Hepatocyte (in vitro differentiated cells): ENCODE data around the gene DGAT2. TPM values are rescaled to one million over a fixed set of nuclear protein-coding genes. Genes with fewer than 3 reads are reported as not detected.

Source experiments
- DNase-seq: peaks from one replicate; pipeline ENCODE4 v3.0.0-alpha.2; 2016; ENCODE audit warnings: low spot score
- H2AFZ ChIP-seq: fragments of 200-600 bp; sonication (generic); 2 replicates; pipeline ENCODE4 v1.6.0; 2016; ENCODE audit warnings: antibody characterized with exemption, mild to moderate bottlenecking
- H3K27ac ChIP-seq: fragments of 200-600 bp; sonication (generic); 2 replicates; pipeline ENCODE4 v1.5.1; 2016; ENCODE audit warnings: mild to moderate bottlenecking
- H3K27me3 ChIP-seq: fragments of 200-600 bp; sonication (generic); 2 replicates; pipeline ENCODE4 v1.6.1; 2016
- H3K36me3 ChIP-seq: fragments of 200-600 bp; sonication (generic); replicated peaks from 2 replicates; pipeline ENCODE4 v1.5.1; 2016; ENCODE audit warnings: low read depth; ENCODE audit not compliant: insufficient read depth
- H3K4me1 ChIP-seq: fragments of 200-600 bp; sonication (generic); 2 replicates; pipeline ENCODE4 v1.5.1; 2016; ENCODE audit warnings: mild to moderate bottlenecking, moderate library complexity; ENCODE audit not compliant: insufficient read depth
- H3K4me2 ChIP-seq: fragments of 200-600 bp; sonication (generic); 2 replicates; pipeline ENCODE4 v1.6.0; 2016
- H3K4me3 ChIP-seq: fragments of 200-600 bp; sonication (generic); 2 replicates; pipeline ENCODE4 v1.5.1; 2016; ENCODE audit warnings: mild to moderate bottlenecking
- H3K79me2 ChIP-seq: fragments of 200-600 bp; sonication (generic); 2 replicates; pipeline ENCODE4 v1.6.0; 2017; ENCODE audit warnings: mild to moderate bottlenecking
- H3K9me2 ChIP-seq: fragments of 200-600 bp; sonication (generic); replicated peaks from 2 replicates; pipeline ENCODE4 v1.6.0; 2017; ENCODE audit warnings: mild to moderate bottlenecking; ENCODE audit not compliant: insufficient read depth
- H3K9me3 ChIP-seq: fragments of 200-600 bp; sonication (generic); 2 replicates; pipeline ENCODE4 v1.5.1; 2016; ENCODE audit warnings: low read depth, mild to moderate bottlenecking
- H4K20me1 ChIP-seq: fragments of 200-600 bp; sonication (generic); 2 replicates; pipeline ENCODE4 v1.6.0; 2016; ENCODE audit warnings: mild to moderate bottlenecking; ENCODE audit not compliant: insufficient read depth, poor library complexity, severe bottlenecking
- EZH2 ChIP-seq: fragments of 200-600 bp; sonication (generic); IDR thresholded peaks from 2 replicates; pipeline ENCODE4 v1.6.1; 2016; ENCODE audit warnings: antibody characterized with exemption, mild to moderate bottlenecking, borderline replicate concordance
- EZH2phosphoT487 ChIP-seq: fragments of 200-600 bp; sonication (generic); IDR thresholded peaks from one replicate; pipeline ENCODE4 v1.6.1; 2018; ENCODE audit warnings: antibody characterized with exemption, mild to moderate bottlenecking, low read depth, moderate library complexity; ENCODE audit not compliant: unreplicated experiment, severe bottlenecking
- WGBS: methylation state at CpG from one replicate; pipeline ENCODE4 v1.1.6; 2016; ENCODE audit warnings: low lambda C conversion rate; ENCODE audit errors: missing lambda C conversion rate; 5-methylcytosine and 5-hydroxymethylcytosine counted together
- polyA plus RNA-seq: library from polyadenylated mRNA; unstranded; fragments of >200 nt; fragmentation: Nextera tagmentation; extraction: Ambion mirVana; gene quantifications from 2 replicates; pipeline ENCODE4 v1.2.1, GENCODE V29; 2016
- total RNA-seq: library from RNA; depleted of rRNA; stranded (reverse); fragments of >200 nt; gene quantifications from 2 replicates; pipeline ENCODE4 v1.2.3, GENCODE V29; 2014
- TF ChIP-seq, protein P1 (sequence below): fragments of 200-600 bp; sonication (generic); IDR thresholded peaks from 2 replicates; pipeline ENCODE4 v1.5.1; 2016; ENCODE audit warnings: antibody characterized with exemption, mild to moderate bottlenecking; ENCODE audit not compliant: poor library complexity

Gene DGAT2
- total and polyA plus RNA-seq, 2 experiments from 2014 or later, result 55.6 to 60.5 TPM

DNA sequence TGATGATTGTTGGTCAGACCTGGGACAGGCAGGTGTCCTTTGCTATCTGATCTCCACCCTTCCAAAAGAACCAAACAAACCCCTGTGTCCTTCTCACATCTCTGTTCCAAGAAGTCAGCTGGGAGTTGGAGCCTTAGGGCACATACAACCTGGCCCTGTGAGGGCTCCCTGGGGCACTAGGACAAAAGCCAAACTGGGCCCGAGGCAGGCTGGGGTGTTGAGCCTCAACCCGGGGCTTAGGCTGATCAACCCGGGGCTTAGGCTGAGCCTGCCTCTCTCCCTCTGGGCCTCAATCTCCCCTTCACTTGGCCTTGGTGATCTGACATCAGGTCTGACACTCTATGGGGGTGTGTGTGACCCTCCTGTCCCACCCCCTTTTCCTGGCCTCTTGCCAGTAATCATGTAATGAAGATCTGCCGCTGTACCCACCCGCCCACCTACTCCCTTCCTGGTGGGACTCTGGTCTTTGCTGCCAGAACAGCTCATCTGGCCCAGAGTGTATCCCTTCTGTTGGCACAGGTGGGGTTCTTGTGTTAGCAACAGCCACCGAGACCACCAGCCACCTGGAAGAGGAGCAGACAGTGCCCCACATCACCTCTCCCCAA is 23.7 kb downstream of the DGAT2 start:
- H4K20me1 ChIP-seq, result no peaks in the 10 kb centered on the region
- H3K4me3 ChIP-seq, result no peak overlapping the region
- no peak overlapping the region for H2AFZ ChIP-seq
- H3K9me2 ChIP-seq, result no peaks in the 10 kb centered on the region
- no peaks in the 10 kb centered on the region for H3K79me2 ChIP-seq
- DNase-seq, result no peak
- H3K9me3 ChIP-seq, result no peaks in the 10 kb centered on the region
- H3K36me3 ChIP-seq, result no peaks in the 10 kb centered on the region
- H3K27me3 ChIP-seq, result no peaks in the 10 kb centered on the region
- H3K27ac ChIP-seq, result no peak overlapping the region
- TF ChIP-seq, protein P1, sequence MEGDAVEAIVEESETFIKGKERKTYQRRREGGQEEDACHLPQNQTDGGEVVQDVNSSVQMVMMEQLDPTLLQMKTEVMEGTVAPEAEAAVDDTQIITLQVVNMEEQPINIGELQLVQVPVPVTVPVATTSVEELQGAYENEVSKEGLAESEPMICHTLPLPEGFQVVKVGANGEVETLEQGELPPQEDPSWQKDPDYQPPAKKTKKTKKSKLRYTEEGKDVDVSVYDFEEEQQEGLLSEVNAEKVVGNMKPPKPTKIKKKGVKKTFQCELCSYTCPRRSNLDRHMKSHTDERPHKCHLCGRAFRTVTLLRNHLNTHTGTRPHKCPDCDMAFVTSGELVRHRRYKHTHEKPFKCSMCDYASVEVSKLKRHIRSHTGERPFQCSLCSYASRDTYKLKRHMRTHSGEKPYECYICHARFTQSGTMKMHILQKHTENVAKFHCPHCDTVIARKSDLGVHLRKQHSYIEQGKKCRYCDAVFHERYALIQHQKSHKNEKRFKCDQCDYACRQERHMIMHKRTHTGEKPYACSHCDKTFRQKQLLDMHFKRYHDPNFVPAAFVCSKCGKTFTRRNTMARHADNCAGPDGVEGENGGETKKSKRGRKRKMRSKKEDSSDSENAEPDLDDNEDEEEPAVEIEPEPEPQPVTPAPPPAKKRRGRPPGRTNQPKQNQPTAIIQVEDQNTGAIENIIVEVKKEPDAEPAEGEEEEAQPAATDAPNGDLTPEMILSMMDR, result no peak
- TF ChIP-seq EZH2 (no peak), EZH2phosphoT487 (no peak)
- H3K4me1 ChIP-seq, result peaks cover 4% of the 10 kb centered on the region
- 93% methylated on average over 6 of the region's 6 CpGs for WGBS
- H3K4me2 ChIP-seq, result no peak overlapping the region

DNA sequence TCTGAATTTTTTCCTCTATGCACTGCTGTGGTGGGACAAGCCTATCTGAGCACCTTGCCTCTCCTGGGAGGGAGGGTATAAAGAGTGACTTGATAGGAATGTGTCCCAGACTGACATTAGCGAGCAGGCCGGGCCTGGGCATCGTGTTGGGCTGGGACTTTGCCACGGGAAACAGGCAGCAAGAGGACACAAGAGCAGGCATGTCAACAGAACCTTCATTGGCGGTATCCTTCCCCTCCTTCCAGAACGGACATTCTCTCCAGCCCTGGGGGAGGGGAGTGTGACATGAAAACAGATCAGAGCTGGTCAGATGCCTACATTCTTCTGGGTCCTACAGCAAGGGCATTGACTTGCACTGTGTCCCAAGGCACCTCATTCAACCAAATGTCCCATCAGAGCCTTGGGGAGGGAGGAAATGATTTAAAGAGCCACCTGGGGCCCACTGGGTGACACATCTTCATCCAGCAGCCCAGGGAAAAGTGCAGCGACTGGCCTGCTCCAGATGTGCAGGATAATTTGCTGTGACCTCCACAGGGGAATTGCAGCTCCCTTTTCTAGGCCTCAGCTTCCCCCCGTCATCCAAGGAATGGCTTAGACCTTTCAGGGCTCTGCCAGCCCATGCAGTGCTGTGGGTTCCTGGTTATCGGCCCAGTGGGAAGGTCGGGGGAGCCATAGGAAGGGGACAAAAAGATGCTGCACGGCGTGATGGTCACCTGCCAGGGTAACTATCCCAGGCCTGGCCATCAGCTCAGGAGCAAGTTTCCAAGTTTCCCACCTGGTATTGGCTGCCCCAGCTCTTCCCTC is 24.6 kb downstream of the DGAT2 start:
- TF ChIP-seq EZH2 (no peak), EZH2phosphoT487 (no peak)
- TF ChIP-seq, protein P1, result no peak
- H3K36me3 ChIP-seq, result no peaks in the 10 kb centered on the region
- H4K20me1 ChIP-seq, result no peaks in the 10 kb centered on the region
- DNase-seq, result no peak
- no peak overlapping the region for H3K27ac ChIP-seq
- H3K27me3 ChIP-seq, result no peaks in the 10 kb centered on the region
- no peak overlapping the region for H2AFZ ChIP-seq
- no peak overlapping the region for H3K4me2 ChIP-seq
- H3K9me2 ChIP-seq, result no peaks in the 10 kb centered on the region
- 83% methylated on average over 12 of the region's 12 CpGs for WGBS
- H3K4me1 ChIP-seq, result no peaks in the 10 kb centered on the region
- H3K9me3 ChIP-seq, result no peaks in the 10 kb centered on the region
- H3K79me2 ChIP-seq, result no peaks in the 10 kb centered on the region
- H3K4me3 ChIP-seq, result no peak overlapping the region

DNA sequence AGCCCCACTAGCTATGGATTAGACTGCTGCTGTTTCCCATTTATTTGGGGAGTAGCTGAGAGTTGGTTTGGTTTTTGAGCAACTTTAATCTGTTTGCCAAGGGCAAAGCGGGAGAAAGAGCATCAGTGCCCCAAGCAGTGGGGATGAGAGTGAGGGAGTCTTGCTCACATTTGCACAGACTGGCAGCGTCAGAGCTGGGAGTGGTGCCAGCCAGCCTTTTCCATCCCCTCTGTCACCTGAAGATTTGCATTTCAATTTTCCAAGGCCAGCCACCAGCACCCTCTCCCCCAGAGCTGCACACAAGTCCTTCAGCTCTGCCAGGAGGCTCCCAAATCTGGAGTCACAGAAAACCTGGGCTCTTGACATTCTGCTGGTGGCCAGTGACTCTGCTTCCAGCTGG is 25.4 kb downstream of the DGAT2 start:
- Histone ChIP-seq H3K9me3 (no peaks in the 10 kb centered on the region), H3K36me3 (no peaks in the 10 kb centered on the region), H3K27me3 (no peaks in the 10 kb centered on the region), H3K4me2 (no peak overlapping the region), H3K4me1 (no peaks in the 10 kb centered on the region), H3K79me2 (no peaks in the 10 kb centered on the region), H2AFZ (no peak overlapping the region), H3K27ac (no peak overlapping the region), H3K9me2 (no peaks in the 10 kb centered on the region), H4K20me1 (no peaks in the 10 kb centered on the region), H3K4me3 (no peak overlapping the region)
- TF ChIP-seq EZH2phosphoT487 (no peak), EZH2 (no peak)
- TF ChIP-seq, protein P1, result no peak
- WGBS, result 85% methylated on average over 2 of the region's 2 CpGs
- DNase-seq, result no peak
